Right lobe of liver (tissue), 6 donors: ENCODE measurements around the gene SPATA24. TPM values are rescaled to one million over a fixed set of nuclear protein-coding genes. Genes with fewer than 3 reads are reported as not detected.
"Not testable (repeated sequence)": the region's sequence is repeated elsewhere in the genome, so short reads cannot be mapped to it uniquely, and the experiment has no call there.

Experiments
- ATAC-seq, 4 donors: fragments of 200-7000 bp; cut with Tn5 transposase; one replicate each; pipeline ENCODE4 v1.9.1; 2020; ENCODE audit warnings: mild to moderate bottlenecking in 4 of 4, moderate library complexity in 4 of 4
- DNase-seq, 3 donors: peaks; one replicate each; pipeline ENCODE4 v3.0.0-alpha.2; 2020
- H3K27ac ChIP-seq, 3 donors: fragments of 200-600 bp; one replicate each; pipeline ENCODE4 v1.8.0; 2022
- H3K27me3 ChIP-seq, 2 donors: fragments of 200-600 bp; one replicate each; pipeline ENCODE4 v1.8.0; 2022
- H3K36me3 ChIP-seq, 4 donors: fragments of 200-600 bp; sonication (generic) in 1 of 4; one replicate each; pipeline versions ENCODE4 v1.5.1 to v1.8.0; 2017 to 2022; ENCODE audit warnings: control low read depth in 1 of 4
- H3K4me1 ChIP-seq, 4 donors: fragments of 200-600 bp; sonication (generic) in 1 of 4; one replicate each; pipeline versions ENCODE4 v1.5.1 to v1.8.0; 2017 to 2022; ENCODE audit warnings: control low read depth in 1 of 4
- H3K4me3 ChIP-seq, 3 donors: fragments of 200-600 bp; one replicate each; pipeline ENCODE4 v1.8.0; 2022
- H3K9me3 ChIP-seq, 4 donors: fragments of 200-600 bp; sonication (generic) in 1 of 4; one replicate each; pipeline versions ENCODE4 v1.5.1 to v1.8.0; 2017 to 2022; ENCODE audit warnings: control low read depth in 1 of 4
- CTCF ChIP-seq, 4 donors: fragments of 200-600 bp in 3 of 4; fragments of 450-650 bp in 1 of 4; IDR thresholded peaks; one replicate each; pipeline versions ENCODE4 v1.5.1 to v1.8.0; 2016 to 2022; ENCODE audit warnings: antibody characterized with exemption in 4 of 4, mild to moderate bottlenecking in 2 of 4
- POLR2A ChIP-seq: fragments of 450-650 bp; IDR thresholded peaks from one replicate; pipeline ENCODE4 v1.6.1; 2017; ENCODE audit warnings: antibody characterized with exemption, mild to moderate bottlenecking
- WGBS: methylation state at CpG from one replicate; pipeline ENCODE4 v1.1.6; 2018; ENCODE audit warnings: low coverage, low lambda C conversion rate; ENCODE audit not compliant: insufficient coverage; ENCODE audit errors: missing lambda C conversion rate; 5-methylcytosine and 5-hydroxymethylcytosine counted together
- intact Hi-C, 2 donors: fragments of 100-400 bp; cut with DNase I; formaldehyde crosslinking; loops; one replicate each; pipeline versions ENCODE4 v1.11.2 to v1.14.1; 2022
- total RNA-seq, 6 experiments: library from RNA; depleted of rRNA in 2 of 6; stranded (reverse); fragments of >200 nt in 2 of 6; fragmentation: NEBNext Ultra II Directional in 3 of 6; extraction: Animal tissue kit (Norgen Biotek cat#: 25700) in 3 of 6; gene quantifications; one replicate each; pipeline versions ENCODE4 v1.1.0 to v1.2.4, GENCODE V29; 2016 to 2023
- donor health status: DM: no; HTN: yes; CAD: no.
- donor health status: DM: no; HTN: no; CAD: no.
- donor health status: DM: no; HTN: no; CAD: no.
- donor health status: DM: no; HTN: yes; CAD: no.
- donor health status: DM: no; HTN: yes; CAD: no.

SPATA24 gene
- total RNA-seq, 6 experiments from 2014 or later = 1.5 to 4.0 (median 2.6) TPM

GRCh38 chr5:139445325-139446170 is 41.7 kb upstream of the SPATA24 start:
- 36% methylated on average over 6 of the region's 7 CpGs for WGBS
- intact Hi-C loops = no loop called here
- H3K27ac ChIP-seq = no peak overlapping the region
- H3K4me1 ChIP-seq = no peaks in the 10 kb centered on the region
- no peaks in the 10 kb centered on the region for H3K36me3 ChIP-seq
- ATAC-seq = no peak
- H3K27me3 ChIP-seq = no peaks in the 10 kb centered on the region
- DNase-seq = no peak
- no peak overlapping the region for H3K4me3 ChIP-seq
- no peak for TF ChIP-seq POLR2A
- TF ChIP-seq CTCF (IDR thresholded peaks at IDR 0.05) = no peak
- no peaks in the 10 kb centered on the region for H3K9me3 ChIP-seq

GRCh38 chr5:139443831-139444453 is 40.1 kb upstream of the SPATA24 start:
- H3K9me3 ChIP-seq = no peaks in the 10 kb centered on the region
- no peaks in the 10 kb centered on the region for H3K27me3 ChIP-seq
- no peak overlapping the region for H3K27ac ChIP-seq
- 57% methylated on average over 3 of the region's 4 CpGs for WGBS
- no peaks in the 10 kb centered on the region for H3K4me1 ChIP-seq
- no peak overlapping the region for H3K4me3 ChIP-seq
- DNase-seq (no peak), ATAC-seq (peak in 1 of 4 donors; percentile 2)
- TF ChIP-seq CTCF (IDR thresholded peaks at IDR 0.05) (no peak), POLR2A (no peak)
- intact Hi-C loops = no loop called here
- H3K36me3 ChIP-seq = no peaks in the 10 kb centered on the region

- intact Hi-C loops, H3K4me1 ChIP-seq, H3K36me3 ChIP-seq, H3K27ac ChIP-seq, H3K27me3 ChIP-seq, ATAC-seq, H3K9me3 ChIP-seq, H3K4me3 ChIP-seq: not testable (repeated sequence)
- WGBS = 79% methylated on average over 4 of the region's 17 CpGs
- DNase-seq = peak in 1 of 3 donors; percentile 31
These were observed 36.5 kb upstream of the SPATA24 start for GRCh38 chr5:139440416-139440815.

GRCh38 chr5:139439013-139439903 is 35.4 kb upstream of the SPATA24 start, which contains the start of gene DNAJC18:
Gene DNAJC18, minus strand, starts transcription at chr5:139439525. Its CDS starts 80 bp downstream, at chr5:139439445.
- Histone ChIP-seq H3K27ac (peak within 1 kb of the TSS; percentile 77 to 89 (median 78)), H3K9me3 (no peaks in the 10 kb centered on the region), H3K36me3 (no peaks in the 10 kb centered on the region), H3K4me3 (peak within 1 kb of the TSS; percentile 66 to 94 (median 76)), H3K27me3 (no peaks in the 10 kb centered on the region), H3K4me1 (peaks cover 0 to 3% (median under 1%) of the 10 kb centered on the region in 4 donors)
- TF ChIP-seq POLR2A (no peak), CTCF (IDR thresholded peaks at IDR 0.05) (no peak)
- intact Hi-C loops = no loop called here
- peak; percentile 98 to 99 (median 98) for ATAC-seq
- DNase-seq = peak; percentile 88 to 93 (median 91)
- 6% methylated on average over 13 of the region's 49 CpGs for WGBS
